OCI-LY7 (cell line): Measurements from ENCODE around the gene RAD9B. TPM values are rescaled to one million over a fixed set of nuclear protein-coding genes. Genes with fewer than 3 reads are reported as not detected.

Experiments
- BruUV-seq: library from RNA; stranded (reverse); fragments of 400-500 nt; replicated peaks from 2 replicates; lab custom pipeline; 2021; lab: Mats Ljungman, UMichigan
- CTCF ChIA-PET: fragments of 300-600 bp; sonication (Branson Sonifier 250); formaldehyde crosslinking; loops from one replicate; lab custom pipeline; 2022; ENCODE audit warnings: antibody characterized with exemption; ENCODE audit not compliant: unreplicated experiment; lab: Charles Lee
- POLR2A ChIA-PET: fragments of 300-600 bp; sonication (Branson Sonifier 250); formaldehyde crosslinking; loops from one replicate; lab custom pipeline; 2022; ENCODE audit warnings: antibody characterized with exemption; lab: Charles Lee
- DNase-seq: peaks from one replicate; pipeline ENCODE4 v3.0.0-alpha.2; 2015; ENCODE audit warnings: low spot score
- H2AFZ ChIP-seq: fragments of 200-600 bp; sonication (generic), shearing (Covaris generic); 2 replicates; pipeline ENCODE4 v1.6.1; 2014; ENCODE audit warnings: mild to moderate bottlenecking, antibody characterized with exemption, low read length, moderate library complexity
- H3K27ac ChIP-seq: fragments of 200-600 bp; sonication (generic); 2 replicates; pipeline ENCODE4 v1.5.1; 2014; ENCODE audit warnings: mixed run types, low read depth, mild to moderate bottlenecking, moderate library complexity, low read length, inconsistent platforms; ENCODE audit not compliant: poor library complexity, severe bottlenecking
- H3K36me3 ChIP-seq: fragments of 200-600 bp; sonication (generic); 2 replicates; pipeline ENCODE4 v1.6.1; 2014; ENCODE audit warnings: mild to moderate bottlenecking, antibody characterized with exemption, low read length, moderate library complexity, mixed read lengths; ENCODE audit not compliant: insufficient read depth
- H3K4me1 ChIP-seq: fragments of 200-600 bp; sonication (generic); 2 replicates; pipeline ENCODE4 v1.5.1; 2014; ENCODE audit warnings: mild to moderate bottlenecking, low read length; ENCODE audit not compliant: insufficient read depth, poor library complexity, severe bottlenecking
- H3K4me2 ChIP-seq: fragments of 200-600 bp; sonication (generic); 2 replicates; pipeline ENCODE4 v1.6.1; 2014; ENCODE audit warnings: mild to moderate bottlenecking, low read length
- H3K4me3 ChIP-seq: fragments of 200-600 bp; sonication (generic); 2 replicates; pipeline ENCODE4 v1.5.1; 2014; ENCODE audit warnings: mild to moderate bottlenecking, low read depth, low read length; ENCODE audit not compliant: poor library complexity, severe bottlenecking
- H3K79me2 ChIP-seq: fragments of 200-600 bp; sonication (generic); 2 replicates; pipeline ENCODE4 v1.6.1; 2016; ENCODE audit warnings: low read depth, mild to moderate bottlenecking, low read length, moderate library complexity, mixed read lengths; ENCODE audit not compliant: insufficient read depth
- H3K9me2 ChIP-seq: fragments of 200-600 bp; sonication (generic); 2 replicates; pipeline ENCODE4 v1.6.1; 2016; ENCODE audit warnings: mild to moderate bottlenecking, low read length, mixed read lengths; ENCODE audit not compliant: insufficient read depth
- H3K9me3 ChIP-seq: fragments of 200-600 bp; sonication (generic); 2 replicates; pipeline ENCODE4 v1.6.1; 2014; ENCODE audit warnings: mild to moderate bottlenecking, mixed run types, low read length, mixed read lengths
- H4K20me1 ChIP-seq: fragments of 200-600 bp; sonication (generic); 2 replicates; pipeline ENCODE4 v1.6.1; 2014; ENCODE audit warnings: mild to moderate bottlenecking, antibody characterized with exemption, low read length, moderate library complexity, mixed read lengths; ENCODE audit not compliant: insufficient read depth
- EZH2phosphoT487 ChIP-seq: fragments of 200-600 bp; sonication (generic); IDR thresholded peaks from 2 replicates; pipeline ENCODE4 v1.6.1; 2018; ENCODE audit warnings: low read depth, borderline replicate concordance, mild to moderate bottlenecking, mixed run types, antibody characterized with exemption, low read length, moderate library complexity, mixed read lengths
- intact Hi-C: fragments of 100-400 bp; cut with micrococcal nuclease; formaldehyde crosslinking; loops from one replicate; pipeline ENCODE4 v1.10.0; 2022; ENCODE audit not compliant: unreplicated experiment
- small RNA-seq: library from RNA; depleted of rRNA; stranded (forward); fragments of <200 nt; gene quantifications from one replicate; pipeline ENCODE3, GENCODE V24; 2014
- total RNA-seq, 2 experiments: library from RNA; depleted of rRNA in 1 of 2; stranded (reverse); fragments of >200 nt in 1 of 2; shearing (Covaris generic) in 1 of 2; gene quantifications; 2 replicates each; pipeline ENCODE4 v1.2.3, GENCODE V29; 2014 to 2022
- TF ChIP-seq, protein P1 (sequence below): fragments of 200-600 bp; sonication (generic); conservative IDR thresholded peaks from 2 replicates; pipeline ENCODE4 v1.5.1; 2014; ENCODE audit warnings: mild to moderate bottlenecking, antibody characterized with exemption, low read length, moderate library complexity, mixed read lengths

The RAD9B gene
- total RNA-seq, 2 experiments from 2014 or later = 0.76 to 3.0 TPM

DNA sequence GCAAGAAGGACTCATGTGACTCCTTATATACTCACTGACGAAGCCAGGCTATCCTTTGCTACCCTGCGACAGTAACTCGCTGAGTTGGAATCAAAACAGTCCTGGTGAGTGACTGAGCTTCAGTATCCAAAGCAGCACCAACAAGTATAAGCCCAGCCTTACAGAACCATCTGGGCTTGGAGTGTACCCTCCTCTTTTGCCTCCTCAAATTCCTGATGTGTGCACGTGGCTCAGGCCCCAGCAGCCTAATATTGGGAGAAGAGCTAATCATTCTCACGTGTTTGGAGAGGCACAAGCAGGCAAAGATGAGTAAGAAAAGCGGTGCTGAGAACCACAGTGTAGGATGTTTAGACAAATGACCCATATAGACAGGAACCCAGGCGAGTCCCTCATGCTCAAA, 46.5 kb downstream of the RAD9B start:
- Histone ChIP-seq H3K9me2 (no peaks in the 10 kb centered on the region), H3K27ac (no peak overlapping the region), H3K4me2 (no peak overlapping the region), H4K20me1 (no peaks in the 10 kb centered on the region), H3K36me3 (peaks cover 74% of the 10 kb centered on the region), H3K4me3 (no peak overlapping the region), H3K9me3 (no peaks in the 10 kb centered on the region), H3K79me2 (peaks cover 45% of the 10 kb centered on the region; the same call in 1 of the 2 replicates), H3K4me1 (no peaks in the 10 kb centered on the region), H2AFZ (no peak overlapping the region)
- TF ChIP-seq, protein P1, sequence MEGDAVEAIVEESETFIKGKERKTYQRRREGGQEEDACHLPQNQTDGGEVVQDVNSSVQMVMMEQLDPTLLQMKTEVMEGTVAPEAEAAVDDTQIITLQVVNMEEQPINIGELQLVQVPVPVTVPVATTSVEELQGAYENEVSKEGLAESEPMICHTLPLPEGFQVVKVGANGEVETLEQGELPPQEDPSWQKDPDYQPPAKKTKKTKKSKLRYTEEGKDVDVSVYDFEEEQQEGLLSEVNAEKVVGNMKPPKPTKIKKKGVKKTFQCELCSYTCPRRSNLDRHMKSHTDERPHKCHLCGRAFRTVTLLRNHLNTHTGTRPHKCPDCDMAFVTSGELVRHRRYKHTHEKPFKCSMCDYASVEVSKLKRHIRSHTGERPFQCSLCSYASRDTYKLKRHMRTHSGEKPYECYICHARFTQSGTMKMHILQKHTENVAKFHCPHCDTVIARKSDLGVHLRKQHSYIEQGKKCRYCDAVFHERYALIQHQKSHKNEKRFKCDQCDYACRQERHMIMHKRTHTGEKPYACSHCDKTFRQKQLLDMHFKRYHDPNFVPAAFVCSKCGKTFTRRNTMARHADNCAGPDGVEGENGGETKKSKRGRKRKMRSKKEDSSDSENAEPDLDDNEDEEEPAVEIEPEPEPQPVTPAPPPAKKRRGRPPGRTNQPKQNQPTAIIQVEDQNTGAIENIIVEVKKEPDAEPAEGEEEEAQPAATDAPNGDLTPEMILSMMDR = no peak
- no peak for TF ChIP-seq EZH2phosphoT487
- DNase-seq = no peak
- ChIA-PET CTCF (no interaction called here), POLR2A (interaction anchor here (0.6 to 1.5 kb wide), 7 partner anchors 11 to 1320 kb away, joined by 3 to 9 read pairs (median 4); no protein-coding TSS in a partner anchor)
- BruUV-seq = no TSS peak
- intact Hi-C loops = no loop called here

DNA sequence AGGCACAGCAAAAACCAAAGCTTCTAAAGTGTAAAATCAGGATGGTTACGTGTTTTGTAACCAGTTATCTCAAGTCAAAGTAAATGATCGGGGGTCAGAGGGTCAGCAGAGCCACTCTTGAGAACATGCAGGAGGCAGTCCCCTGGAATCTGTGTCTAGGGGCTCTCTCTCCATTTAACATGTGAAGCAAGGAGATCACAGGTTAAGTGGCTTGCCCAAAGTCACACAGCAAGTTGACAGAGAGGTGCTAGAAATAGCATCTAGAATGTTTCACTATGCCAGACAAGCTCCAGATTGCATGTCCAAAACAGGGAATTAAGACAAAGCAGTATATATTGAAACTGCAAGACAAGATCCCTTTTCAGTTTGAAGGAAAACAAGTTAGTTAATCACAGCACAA, 47.6 kb downstream of the RAD9B start:
- TF ChIP-seq, protein P1 = no peak
- no peak for TF ChIP-seq EZH2phosphoT487
- no peak overlapping the region for H3K27ac ChIP-seq

DNA sequence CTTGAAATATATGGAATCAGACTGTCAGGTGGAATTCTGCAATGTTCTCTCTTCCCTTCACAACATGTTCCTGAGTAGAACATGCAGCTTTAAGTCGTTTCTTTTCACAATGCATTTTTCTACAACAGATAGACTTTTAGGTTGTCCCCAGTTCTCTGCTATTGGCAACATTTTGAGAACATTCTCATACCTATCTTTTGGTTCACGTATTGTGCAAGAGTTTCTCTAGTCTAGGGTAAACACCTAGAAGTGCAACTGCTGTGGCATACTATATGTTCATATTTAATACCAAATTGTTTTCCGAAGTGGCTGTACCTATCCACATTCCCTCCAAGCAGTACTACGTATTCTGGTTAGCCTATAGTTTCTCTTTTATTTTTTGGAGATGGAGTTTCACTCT, 48.9 kb downstream of the RAD9B start:
- intact Hi-C loops = no loop called here
- H3K36me3 ChIP-seq = peaks cover 55% of the 10 kb centered on the region
- no peak overlapping the region for H3K4me3 ChIP-seq
- H2AFZ ChIP-seq = no peak overlapping the region
- no peak for DNase-seq
- H3K79me2 ChIP-seq = peaks cover 68% of the 10 kb centered on the region
- no peak overlapping the region for H3K27ac ChIP-seq
- CTCF ChIA-PET = no interaction called here
- TF ChIP-seq, protein P1 = no peak
- TF ChIP-seq EZH2phosphoT487 = no peak
- H4K20me1 ChIP-seq = no peaks in the 10 kb centered on the region
- H3K4me2 ChIP-seq = no peak overlapping the region
- POLR2A ChIA-PET = interaction anchor here (0.9 to 1.1 kb wide), 2 partner anchors 51 to 271 kb away, joined by 3 to 4 read pairs; no protein-coding TSS in a partner anchor
- no TSS peak for BruUV-seq
- no peaks in the 10 kb centered on the region for H3K9me3 ChIP-seq
- no peaks in the 10 kb centered on the region for H3K9me2 ChIP-seq
- H3K4me1 ChIP-seq = no peaks in the 10 kb centered on the region

More for the DNA sequence above, 47.6 kb downstream of the RAD9B start:
- DNase-seq = no peak
- no peaks in the 10 kb centered on the region for H3K4me1 ChIP-seq
- CTCF ChIA-PET = no interaction called here
- H3K4me2 ChIP-seq = no peak overlapping the region
- no peak overlapping the region for H3K4me3 ChIP-seq
- peaks cover 55% of the 10 kb centered on the region for H3K79me2 ChIP-seq
- no peak overlapping the region for H2AFZ ChIP-seq
- peaks cover 65% of the 10 kb centered on the region for H3K36me3 ChIP-seq
- POLR2A ChIA-PET = interaction anchor here (0.5 to 1.5 kb wide), 2 partner anchors 18 to 438 kb away, joined by 3 to 6 read pairs; no protein-coding TSS in a partner anchor
- H3K9me3 ChIP-seq = no peaks in the 10 kb centered on the region
- H3K9me2 ChIP-seq = no peaks in the 10 kb centered on the region
- H4K20me1 ChIP-seq = no peaks in the 10 kb centered on the region
- intact Hi-C loops = no loop called here
- no TSS peak for BruUV-seq

Small RNA genes within 50 kb of the gene (small RNA-seq; reads per million reads assigned to genes)
- gene RF00278 = not detected

Other genes starting within 250 kb of the RAD9B start
- gene ATP2A2, start 221.1 kb upstream of the RAD9B start, total RNA-seq (2014; rRNA removed; shearing (Covaris generic)) = 84.1 and 93.5 TPM in 2 replicates
- gene ATP2A2, start 221.1 kb upstream of the RAD9B start, total RNA-seq (2022) = 166 and 178 TPM in 2 replicates
- 84.7 and 105 TPM in 2 replicates for gene ANAPC7, start 98.6 kb upstream of the RAD9B start, total RNA-seq (2014; rRNA removed; shearing (Covaris generic))
- 120 and 136 TPM in 2 replicates for gene ANAPC7, start 98.6 kb upstream of the RAD9B start, total RNA-seq (2022)
- 250 and 256 TPM in 2 replicates for gene ARPC3, start 52.0 kb upstream of the RAD9B start, total RNA-seq (2014; rRNA removed; shearing (Covaris generic))
- gene ARPC3, start 52.0 kb upstream of the RAD9B start, total RNA-seq (2022) = 385 and 401 TPM in 2 replicates
- 18.6 and 24.2 TPM in 2 replicates for gene GPN3, start 34.1 kb upstream of the RAD9B start, total RNA-seq (2014; rRNA removed; shearing (Covaris generic))
- 39.9 and 43.7 TPM in 2 replicates for gene GPN3, start 34.1 kb upstream of the RAD9B start, total RNA-seq (2022)
- 62.5 and 64.6 TPM in 2 replicates for gene FAM216A, start 33.5 kb upstream of the RAD9B start, total RNA-seq (2014; rRNA removed; shearing (Covaris generic))
- 58.3 and 62.4 TPM in 2 replicates for gene FAM216A, start 33.5 kb upstream of the RAD9B start, total RNA-seq (2022)
- gene VPS29, start 220 bp upstream of the RAD9B start, total RNA-seq (2014; rRNA removed; shearing (Covaris generic)) = 52.3 and 80.3 TPM in 2 replicates
- gene VPS29, start 220 bp upstream of the RAD9B start, total RNA-seq (2022) = 162 and 168 TPM in 2 replicates
- gene PPTC7, start 81.0 kb downstream of the RAD9B start, total RNA-seq (2014; rRNA removed; shearing (Covaris generic)) = 8.3 and 11.4 TPM in 2 replicates
- 29.7 and 30.6 TPM in 2 replicates for gene PPTC7, start 81.0 kb downstream of the RAD9B start, total RNA-seq (2022)
- gene TCTN1, start 111.8 kb downstream of the RAD9B start, total RNA-seq (2014; rRNA removed; shearing (Covaris generic)) = 4.0 and 8.7 TPM in 2 replicates
- 19.9 and 21.0 TPM in 2 replicates for gene TCTN1, start 111.8 kb downstream of the RAD9B start, total RNA-seq (2022)
- 6.4 and 9.3 TPM in 2 replicates for gene HVCN1, start 186.8 kb downstream of the RAD9B start, total RNA-seq (2014; rRNA removed; shearing (Covaris generic))
- 4.5 and 4.9 TPM in 2 replicates for gene HVCN1, start 186.8 kb downstream of the RAD9B start, total RNA-seq (2022)
- 140 and 146 TPM in 2 replicates for gene PPP1CC, start 240.6 kb downstream of the RAD9B start, total RNA-seq (2014; rRNA removed; shearing (Covaris generic))
- 264 and 275 TPM in 2 replicates for gene PPP1CC, start 240.6 kb downstream of the RAD9B start, total RNA-seq (2022)